Prostate gland (tissue), 2 donors: ENCODE data around the gene TM4SF18. TPM values are rescaled to one million over a fixed set of nuclear protein-coding genes. Genes with fewer than 3 reads are reported as not detected.
A peak's percentile ranks its signal among the peaks of the same experiment; 100 is the strongest.

Source experiments
- DNase-seq: peaks from one replicate; pipeline ENCODE4 v3.0.0-alpha.2; 2019; ENCODE audit warnings: low spot score
- H3K27ac ChIP-seq, 2 donors: fragments of 200-600 bp; sonication (generic); 2 replicates each; pipeline ENCODE4 v1.5.1; 2017 to 2019
- H3K27me3 ChIP-seq: fragments of 200-600 bp; sonication (generic); replicated peaks from 2 replicates; pipeline ENCODE4 v1.5.1; 2019; ENCODE audit not compliant: insufficient read depth
- H3K36me3 ChIP-seq, 2 donors: fragments of 200-600 bp; sonication (generic); 1 replicate in 1 of 2; 2 replicates in 1 of 2; pipeline versions ENCODE4 v1.5.1 to v1.8.1; 2017 to 2019
- H3K4me1 ChIP-seq: fragments of 200-600 bp; sonication (generic); replicated peaks from 2 replicates; pipeline ENCODE4 v1.5.1; 2019
- H3K4me3 ChIP-seq, 2 donors: fragments of 200-600 bp; sonication (generic); 2 replicates each; pipeline ENCODE4 v1.5.1; 2017 to 2019
- H3K9me3 ChIP-seq: fragments of 200-600 bp; sonication (generic); 2 replicates; pipeline ENCODE4 v1.5.1; 2017
- CTCF ChIP-seq, 4 experiments: fragments of 200-600 bp in 2 of 4; fragments of 450-650 bp in 2 of 4; sonication (generic) in 2 of 4; IDR thresholded peaks; 1 replicate in 3 of 4; 2 replicates in 1 of 4; pipeline ENCODE4 v1.5.1; 2016 to 2019; ENCODE audit warnings: antibody characterized with exemption in 4 of 4, mild to moderate bottlenecking in 2 of 4, moderate library complexity in 2 of 4
- POLR2A ChIP-seq: fragments of 450-650 bp; IDR thresholded peaks from one replicate; pipeline ENCODE4 v1.6.1; 2016; ENCODE audit warnings: antibody characterized with exemption, mild to moderate bottlenecking
- POLR2AphosphoS5 ChIP-seq: sonication (generic); formaldehyde crosslinking; IDR thresholded peaks from one replicate; pipeline ENCODE4 v1.6.1; 2017; ENCODE audit warnings: antibody characterized with exemption
- WGBS: methylation state at CpG from one replicate; pipeline ENCODE4 v1.1.5; 2018; 5-methylcytosine and 5-hydroxymethylcytosine counted together
- intact Hi-C: fragments of 100-400 bp; cut with DNase I; formaldehyde crosslinking; loops from one replicate; pipeline ENCODE4 v1.14.2; 2022
- total RNA-seq, 2 donors: library from RNA; depleted of rRNA; stranded (reverse); fragments of >200 nt; gene quantifications; one replicate each; pipeline ENCODE4 v1.1.0, GENCODE V29; 2016

The TM4SF18 gene
- total RNA-seq, 2 donors from 2014 or later, result 4.3 to 4.9 TPM

GRCh38 chr3:149378478-149379309 lies 45.3 kb upstream of the TM4SF18 start:
- H3K4me3 ChIP-seq, result peak overlapping the region in 1 of 2 donors; percentile 5
- H3K36me3 ChIP-seq, result no peaks in the 10 kb centered on the region
- DNase-seq, result peak; percentile 63
- H3K27ac ChIP-seq, result peak overlapping the region; percentile 82 to 87
- 83% methylated on average over 9 of the region's 9 CpGs for WGBS
- H3K27me3 ChIP-seq, result no peaks in the 10 kb centered on the region
- intact Hi-C loops, result no loop called here
- TF ChIP-seq POLR2AphosphoS5 (no peak), POLR2A (no peak), CTCF (IDR thresholded peaks at IDR 0.05) (no peak)
- H3K9me3 ChIP-seq, result no peaks in the 10 kb centered on the region
- H3K4me1 ChIP-seq, result peaks cover 5% of the 10 kb centered on the region

GRCh38 chr3:149377408-149378364 lies 44.2 kb upstream of the TM4SF18 start, which contains the start of gene TM4SF1:
TSS of gene TM4SF1 (minus strand) at chr3:149377649. CDS start at chr3:149377547, 102 bp downstream.
- peak; percentile 71 for TF ChIP-seq POLR2A
- peak; percentile 69 for TF ChIP-seq POLR2AphosphoS5
- peak in 1 of 4 experiments; percentile 29 for TF ChIP-seq CTCF (IDR thresholded peaks at IDR 0.05)
- peak within 1 kb of the TSS; percentile 30 to 31 for H3K4me3 ChIP-seq
- no peaks in the 10 kb centered on the region for H3K27me3 ChIP-seq
- intact Hi-C loops, result no loop called here
- peak within 1 kb of the TSS; percentile 82 to 87 for H3K27ac ChIP-seq
- no peaks in the 10 kb centered on the region for H3K9me3 ChIP-seq
- 23% methylated on average over 15 of the region's 15 CpGs for WGBS
- peak; percentile 78 for DNase-seq
- H3K36me3 ChIP-seq, result no peaks in the 10 kb centered on the region
- peaks cover 5% of the 10 kb centered on the region for H3K4me1 ChIP-seq

- 16% methylated on average over 8 of the region's 8 CpGs for WGBS
- H3K36me3 ChIP-seq, result no peaks in the 10 kb centered on the region
- no peaks in the 10 kb centered on the region for H3K9me3 ChIP-seq
- DNase-seq, result no peak
- peaks cover 5% of the 10 kb centered on the region for H3K4me1 ChIP-seq
- intact Hi-C loops, result no loop called here
- H3K27ac ChIP-seq, result peak overlapping the region; percentile 82 to 87
- no peaks in the 10 kb centered on the region for H3K27me3 ChIP-seq
- peak overlapping the region; percentile 30 to 31 for H3K4me3 ChIP-seq
- TF ChIP-seq POLR2AphosphoS5 (no peak), POLR2A (no peak), CTCF (IDR thresholded peaks at IDR 0.05) (no peak)
These were observed 43.4 kb upstream of the TM4SF18 start for GRCh38 chr3:149376718-149377407.

GRCh38 chr3:149375501-149376196 lies 42.2 kb upstream of the TM4SF18 start:
- no peak for DNase-seq
- WGBS, result 49% methylated on average over 4 of the region's 4 CpGs
- H3K27me3 ChIP-seq, result no peaks in the 10 kb centered on the region
- peak overlapping the region; percentile 30 to 31 for H3K4me3 ChIP-seq
- no peaks in the 10 kb centered on the region for H3K9me3 ChIP-seq
- intact Hi-C loops, result no loop called here
- H3K36me3 ChIP-seq, result no peaks in the 10 kb centered on the region
- peaks cover 15% of the 10 kb centered on the region for H3K4me1 ChIP-seq
- H3K27ac ChIP-seq, result peak overlapping the region; percentile 82 to 87
- TF ChIP-seq POLR2A (no peak), CTCF (IDR thresholded peaks at IDR 0.05) (no peak), POLR2AphosphoS5 (no peak)
